HEK293 (cell line): ENCODE data around the gene ASF1B.

Source experiments
- CTCF ChIA-PET: fragments of 350-600 bp; formaldehyde crosslinking; extraction: SDS; loops from one replicate; lab custom pipeline; 2021; ENCODE audit warnings: antibody characterized with exemption; lab: Yijun Ruan, JAX
- POLR2A ChIA-PET: fragments of 300-600 bp; formaldehyde crosslinking; extraction: SDS; loops from one replicate; lab custom pipeline; 2020; ENCODE audit warnings: antibody characterized with exemption, inconsistent platforms; lab: Yijun Ruan, JAX
- H3K27ac ChIP-seq: fragments of 200-500 bp; sonication (Bioruptor generic); 2 replicates; pipeline ENCODE4 v1.5.1; 2014; ENCODE audit warnings: low read depth, low read length, control low read depth, inconsistent platforms; ENCODE audit errors: extremely low read depth
- H3K36me3 ChIP-seq, 2 experiments: fragments of 200-500 bp in 1 of 2; sonication (Bioruptor generic) in 1 of 2; 1 replicate in 1 of 2; 2 replicates in 1 of 2; pipeline ENCODE4 v1.5.1; 2014 to 2017; ENCODE audit warnings: inconsistent platforms in 2 of 2, low read length in 2 of 2; ENCODE audit not compliant: control insufficient read depth in 2 of 2, insufficient read depth in 1 of 2
- H3K4me1 ChIP-seq: fragments of 200-500 bp; sonication (Bioruptor generic); 2 replicates; pipeline ENCODE4 v1.5.1; 2014; ENCODE audit warnings: mild to moderate bottlenecking, low read length, inconsistent platforms; ENCODE audit not compliant: control insufficient read depth, insufficient read depth
- H3K4me3 ChIP-seq: 2 replicates; pipeline ENCODE4 v1.5.1; 2011; ENCODE audit warnings: low read depth, mild to moderate bottlenecking, control low read depth, low read length, moderate library complexity
- H3K9me3 ChIP-seq: fragments of 200-500 bp; sonication (Bioruptor generic); 2 replicates; pipeline ENCODE4 v1.5.1; 2014; ENCODE audit warnings: low read depth, low read length, inconsistent platforms; ENCODE audit not compliant: control insufficient read depth, insufficient read depth
- AEBP2 ChIP-seq: fragments of 450-650 bp; formaldehyde crosslinking; IDR thresholded peaks from 2 replicates; pipeline ENCODE4 v1.5.1; 2016; ENCODE audit warnings: missing biosample characterization, missing genetic modification characterization, borderline replicate concordance
- KLF9 ChIP-seq: fragments of 450-650 bp; formaldehyde crosslinking; IDR thresholded peaks from 2 replicates; pipeline ENCODE4 v1.5.1; 2016; ENCODE audit warnings: missing biosample characterization, missing genetic modification characterization, low read depth
- PRDM1 ChIP-seq: fragments of 450-650 bp; formaldehyde crosslinking; IDR thresholded peaks from 2 replicates; pipeline ENCODE4; 2016; ENCODE audit warnings: missing biosample characterization, missing genetic modification characterization
- PRDM4 ChIP-seq: fragments of 450-650 bp; formaldehyde crosslinking; IDR thresholded peaks from 2 replicates; pipeline ENCODE4 v1.5.1; 2017; ENCODE audit warnings: missing biosample characterization, missing genetic modification characterization
- REPIN1 ChIP-seq: fragments of 450-650 bp; formaldehyde crosslinking; IDR thresholded peaks from 2 replicates; pipeline ENCODE4 v1.5.1; 2017; ENCODE audit warnings: missing biosample characterization, missing genetic modification characterization, low read depth
- ZNF121 ChIP-seq: fragments of 450-650 bp; formaldehyde crosslinking; IDR thresholded peaks from 2 replicates; pipeline ENCODE4 v1.5.1; 2016; ENCODE audit warnings: missing biosample characterization, missing genetic modification characterization
- ZNF18 ChIP-seq: fragments of 450-650 bp; formaldehyde crosslinking; IDR thresholded peaks from 2 replicates; pipeline ENCODE4 v1.5.1; 2016; ENCODE audit warnings: missing biosample characterization, missing genetic modification characterization
- ZNF19 ChIP-seq: fragments of 450-650 bp; formaldehyde crosslinking; IDR thresholded peaks from 2 replicates; pipeline ENCODE4; 2016; ENCODE audit warnings: missing biosample characterization, missing genetic modification characterization, low read depth
- ZNF24 ChIP-seq: fragments of 450-650 bp; formaldehyde crosslinking; IDR thresholded peaks from 2 replicates; pipeline ENCODE4 v1.5.1; 2016; ENCODE audit warnings: missing biosample characterization, missing genetic modification characterization
- ZNF266 ChIP-seq: fragments of 450-650 bp; formaldehyde crosslinking; IDR thresholded peaks from 2 replicates; pipeline ENCODE4 v1.5.1; 2016; ENCODE audit warnings: missing biosample characterization, missing genetic modification characterization, low read depth
- ZNF350 ChIP-seq: fragments of 450-650 bp; formaldehyde crosslinking; IDR thresholded peaks from 2 replicates; pipeline ENCODE4 v1.5.0; 2017; ENCODE audit warnings: missing biosample characterization, mild to moderate bottlenecking, missing genetic modification characterization
- ZNF362 ChIP-seq: fragments of 450-650 bp; formaldehyde crosslinking; IDR thresholded peaks from 2 replicates; pipeline ENCODE4 v1.5.1; 2016; ENCODE audit warnings: missing biosample characterization, missing genetic modification characterization
- ZNF48 ChIP-seq: fragments of 450-650 bp; formaldehyde crosslinking; IDR thresholded peaks from 2 replicates; pipeline ENCODE4 v1.5.1; 2016; ENCODE audit warnings: missing biosample characterization, missing genetic modification characterization
- ZNF513 ChIP-seq: fragments of 450-650 bp; IDR thresholded peaks from 2 replicates; pipeline ENCODE4 v1.5.1; 2018; ENCODE audit warnings: missing biosample characterization, missing genetic modification characterization
- ZNF560 ChIP-seq: fragments of 450-650 bp; formaldehyde crosslinking; IDR thresholded peaks from 2 replicates; pipeline ENCODE4 v1.5.1; 2017; ENCODE audit warnings: missing biosample characterization, missing genetic modification characterization, borderline replicate concordance
- ZNF660 ChIP-seq: fragments of 450-650 bp; IDR thresholded peaks from 2 replicates; pipeline ENCODE4 v1.5.1; 2018; ENCODE audit warnings: missing biosample characterization, mild to moderate bottlenecking, missing genetic modification characterization
- ZNF768 ChIP-seq: fragments of 450-650 bp; formaldehyde crosslinking; IDR thresholded peaks from 2 replicates; pipeline ENCODE4 v1.5.1; 2018; ENCODE audit warnings: missing biosample characterization, mild to moderate bottlenecking, missing genetic modification characterization
- ZSCAN16 ChIP-seq: fragments of 450-650 bp; formaldehyde crosslinking; IDR thresholded peaks from 2 replicates; pipeline ENCODE4 v1.5.1; 2016; ENCODE audit warnings: missing biosample characterization, missing genetic modification characterization

Gene ASF1B

GRCh38 chr19:14094854-14095253 is 41.5 kb downstream of the ASF1B start:
- peaks cover 10 to 22% of the 10 kb centered on the region in 2 experiments; a peak in 2 of 3 replicates for H3K36me3 ChIP-seq
- no peak overlapping the region for H3K4me3 ChIP-seq
- TF ChIP-seq ZNF19 (tag by site-specific recombination), result no peak
- TF ChIP-seq ZNF660 (tag by site-specific recombination), result no peak
- no peak for TF ChIP-seq ZNF560 (tag by site-specific recombination)
- peak; percentile 74; the same call in 1 of the 2 replicates for TF ChIP-seq ZNF362 (tag by site-specific recombination)
- no peak for TF ChIP-seq ZNF24 (tag by site-specific recombination)
- no peak for TF ChIP-seq KLF9 (tag by site-specific recombination)
- no peak for TF ChIP-seq ZNF18
- no peak for TF ChIP-seq REPIN1
- TF ChIP-seq PRDM1, result no peak
- peak; percentile 82 for TF ChIP-seq ZNF768
- no peak for TF ChIP-seq AEBP2 (tag by site-specific recombination)
- no peak for TF ChIP-seq ZNF350 (tag by site-specific recombination)
- 0 out of 2 replicates have a peak, but pooled peaks have one; percentile 24 for TF ChIP-seq PRDM4 (tag by site-specific recombination)
- no peak for TF ChIP-seq ZNF121 (tag by site-specific recombination)
- no peak for TF ChIP-seq ZNF48 (tag by site-specific recombination)
- TF ChIP-seq ZNF513 (tag by site-specific recombination), result no peak
- no peak for TF ChIP-seq ZSCAN16 (tag by site-specific recombination)
- TF ChIP-seq ZNF266 (tag by site-specific recombination), result no peak
- no peaks in the 10 kb centered on the region for H3K9me3 ChIP-seq
- no peak overlapping the region for H3K27ac ChIP-seq
- no peaks in the 10 kb centered on the region for H3K4me1 ChIP-seq
- POLR2A ChIA-PET, result interaction anchor here (1.1 to 1.7 kb wide), 2 partner anchors 23 to 42 kb away, joined by 3 to 7 read pairs; partner anchors contain the start of genes ASF1B and PRKACA
- CTCF ChIA-PET, result interaction anchor here (1.2 to 1.8 kb wide), 2 partner anchors 19 kb away, joined by 4 to 6 read pairs; no protein-coding TSS in a partner anchor
